SK-N-SH (cell line): Measurements from ENCODE around the gene ELMO3. TPM values are rescaled to one million over a fixed set of nuclear protein-coding genes. Genes with fewer than 3 reads are reported as not detected.
A peak's percentile ranks its signal among the peaks of the same experiment; 100 is the strongest.

Experiments
- CTCF ChIA-PET: fragments of 300-600, 350-600 bp; formaldehyde crosslinking; extraction: SDS; loops from one replicate; lab custom pipeline; 2021; lab: Yijun Ruan, JAX
- POLR2A ChIA-PET: fragments of 350-600 bp; sonication (Branson Sonifier 250); formaldehyde crosslinking; extraction: SDS; loops from one replicate; lab custom pipeline; 2020; ENCODE audit warnings: antibody characterized with exemption, inconsistent platforms; lab: Yijun Ruan, JAX
- DNase-seq: peaks from one replicate; pipeline ENCODE4 v3.0.0; 2012
- H2AFZ ChIP-seq: fragments of 200-600 bp; sonication (generic); 2 replicates; pipeline ENCODE4 v1.8.1; 2016; ENCODE audit warnings: antibody characterized with exemption, mild to moderate bottlenecking, low read depth
- H3F3A ChIP-seq: fragments of 200-600 bp; sonication (generic); replicated peaks from 2 replicates; pipeline ENCODE3; 2016; ENCODE audit warnings: antibody characterized with exemption, mild to moderate bottlenecking; ENCODE audit not compliant: insufficient read depth
- H3K27ac ChIP-seq, 2 experiments: fragments of 200-500 bp in 1 of 2; fragments of 200-600 bp in 1 of 2; sonication (Bioruptor generic) in 1 of 2; sonication (generic), shearing (Covaris generic) in 1 of 2; 2 replicates each; pipeline versions ENCODE4 v1.5.1 to v1.6.1; 2014 to 2016; ENCODE audit warnings: low read depth in 2 of 2, inconsistent platforms in 1 of 2, low read length in 1 of 2, mild to moderate bottlenecking in 1 of 2, mixed read lengths in 1 of 2
- H3K27me3 ChIP-seq: fragments of 200-600 bp; sonication (generic), shearing (Covaris generic); 2 replicates; pipeline ENCODE4 v1.6.1; 2016; ENCODE audit warnings: mixed run types; ENCODE audit not compliant: insufficient read depth
- H3K36me3 ChIP-seq, 2 experiments: fragments of 200-500 bp in 1 of 2; fragments of 200-600 bp in 1 of 2; sonication (Bioruptor generic) in 1 of 2; sonication (generic) in 1 of 2; replicated peaks in 1 of 2; 2 replicates each; pipeline versions ENCODE3 to v1.5.1; 2014 to 2016; ENCODE audit warnings: low read length in 1 of 2, mild to moderate bottlenecking in 1 of 2; ENCODE audit not compliant: insufficient read depth in 2 of 2, control insufficient read depth in 1 of 2
- H3K4me1 ChIP-seq, 2 experiments: fragments of 200-500 bp in 1 of 2; fragments of 200-600 bp in 1 of 2; sonication (Bioruptor generic) in 1 of 2; sonication (generic), shearing (Covaris generic) in 1 of 2; 2 replicates each; pipeline versions ENCODE4 v1.5.1 to v1.6.1; 2014 to 2016; ENCODE audit warnings: low read depth in 1 of 2, low read length in 1 of 2, mixed run types in 1 of 2; ENCODE audit not compliant: insufficient read depth in 2 of 2, control insufficient read depth in 1 of 2
- H3K4me2 ChIP-seq: fragments of 200-600 bp; sonication (generic), shearing (Covaris generic); 2 replicates; pipeline ENCODE4 v1.6.1; 2017; ENCODE audit warnings: mixed run types
- H3K4me3 ChIP-seq, 2 experiments: fragments of 200-500 bp in 1 of 2; fragments of 200-600 bp in 1 of 2; sonication (Bioruptor generic) in 1 of 2; sonication (generic), shearing (Covaris generic) in 1 of 2; 2 replicates each; pipeline versions ENCODE4 v1.5.1 to v1.8.1; 2014 to 2016; ENCODE audit warnings: low read depth in 2 of 2, inconsistent platforms in 1 of 2, low read length in 1 of 2, mild to moderate bottlenecking in 1 of 2, mixed read lengths in 1 of 2, moderate library complexity in 1 of 2
- H3K79me2 ChIP-seq: fragments of 200-600 bp; sonication (generic); 2 replicates; pipeline ENCODE4 v1.8.1; 2017; ENCODE audit warnings: mild to moderate bottlenecking; ENCODE audit not compliant: insufficient read depth
- H3K9ac ChIP-seq: fragments of 200-600 bp; sonication (generic); 2 replicates; pipeline ENCODE4 v1.6.1; 2017; ENCODE audit warnings: mixed run types
- H3K9me2 ChIP-seq: fragments of 200-600 bp; sonication (generic); 2 replicates; pipeline ENCODE4 v1.6.1; 2017; ENCODE audit warnings: mixed run types
- H3K9me3 ChIP-seq: fragments of 200-600 bp; sonication (generic); 2 replicates; pipeline ENCODE4 v1.6.1; 2017; ENCODE audit warnings: mixed run types, mild to moderate bottlenecking, moderate library complexity
- H4K20me1 ChIP-seq: fragments of 200-600 bp; sonication (generic); 2 replicates; pipeline ENCODE4 v1.6.1; 2017; ENCODE audit warnings: mild to moderate bottlenecking, mixed run types; ENCODE audit not compliant: insufficient read depth
- CTCF ChIP-seq: fragments of 200-600 bp; sonication (generic); IDR thresholded peaks from 2 replicates; pipeline ENCODE4 v1.6.1; 2017; ENCODE audit warnings: antibody characterized with exemption, mild to moderate bottlenecking, moderate library complexity
- EZH2phosphoT487 ChIP-seq: fragments of 200-600 bp; sonication (generic); IDR thresholded peaks from 2 replicates; pipeline ENCODE4 v1.6.1; 2017; ENCODE audit warnings: low read depth, mixed run types, mild to moderate bottlenecking, antibody characterized with exemption, moderate library complexity, borderline replicate concordance
- FOXJ3 ChIP-seq: sonication (generic); formaldehyde crosslinking; IDR thresholded peaks from 2 replicates; pipeline ENCODE4 v1.5.1; 2020; ENCODE audit warnings: mild to moderate bottlenecking, missing genetic modification reagents
- GATA2 ChIP-seq: sonication (generic); formaldehyde crosslinking; IDR thresholded peaks from 2 replicates; pipeline ENCODE4 v1.5.0; 2020; ENCODE audit warnings: mild to moderate bottlenecking, missing genetic modification reagents
- MXI1 ChIP-seq: IDR thresholded peaks from 2 replicates; pipeline ENCODE4 v1.6.1; 2012; ENCODE audit warnings: mild to moderate bottlenecking, low read depth, low read length, improper control_type of control experiment
- NFIC ChIP-seq: IDR thresholded peaks from 2 replicates; pipeline ENCODE4 v1.4.0; 2012; ENCODE audit warnings: borderline replicate concordance
- RXRA ChIP-seq: IDR thresholded peaks from 2 replicates; pipeline ENCODE4 v1.4.0; 2012; ENCODE audit warnings: low read depth, mild to moderate bottlenecking, borderline replicate concordance
- SIN3A ChIP-seq: IDR thresholded peaks from 2 replicates; pipeline ENCODE4 v1.6.1; 2012; ENCODE audit warnings: low read depth, mild to moderate bottlenecking, low read length, moderate library complexity, borderline replicate concordance
- TAF1 ChIP-seq: IDR thresholded peaks from 2 replicates; pipeline ENCODE4 v1.6.1; 2012; ENCODE audit warnings: low read depth, mild to moderate bottlenecking, low read length, moderate library complexity, borderline replicate concordance
- WGBS: methylation state at CpG from one replicate; pipeline ENCODE4 v1.1.6; 2017; ENCODE audit warnings: low lambda C conversion rate; 5-methylcytosine and 5-hydroxymethylcytosine counted together
- polyA plus RNA-seq, 3 experiments: library from polyadenylated mRNA; depleted of rRNA; stranded (reverse); fragments of >200 nt; gene quantifications; 2 replicates each; pipeline ENCODE4 v1.2.3, GENCODE V29; 2012
- TF ChIP-seq, protein P1 (sequence below): IDR thresholded peaks from 2 replicates; pipeline ENCODE4 v1.4.0; 2012; ENCODE audit warnings: low read depth, borderline replicate concordance
- TF ChIP-seq, protein P2 (sequence below): IDR thresholded peaks from 2 replicates; pipeline ENCODE4 v1.6.1; 2012; ENCODE audit warnings: mild to moderate bottlenecking, low read depth, low read length, moderate library complexity
- TF ChIP-seq, protein P3 (sequence below): fragments of 150-350 bp; IDR thresholded peaks from 2 replicates; pipeline ENCODE4 v1.6.1; 2016; ENCODE audit warnings: mild to moderate bottlenecking, low read depth, low read length

The ELMO3 gene
- polyA plus RNA-seq, 1 of the 3 experiments (the other 2 are of a cell fraction) = 2.3 TPM

- Histone ChIP-seq H3K9ac (peak overlapping the region; percentile 46; the same call in 1 of the 2 replicates), H3K79me2 (peaks cover 72% of the 10 kb centered on the region), H3K27ac (peak overlapping the region; percentile 61 to 96; a peak in 3 of 4 replicates), H3K9me2 (no peaks in the 10 kb centered on the region), H3K36me3 (peaks cover 12 to 14% of the 10 kb centered on the region in 2 experiments), H3K27me3 (no peaks in the 10 kb centered on the region), H3K4me1 (peaks cover 40 to 59% of the 10 kb centered on the region in 2 experiments), H2AFZ (no peak overlapping the region), H3K9me3 (no peaks in the 10 kb centered on the region), H3K4me3 (peak overlapping the region in 1 of 2 experiments; percentile 17; a peak in 1 of 4 replicates), H3F3A (peaks cover 41% of the 10 kb centered on the region), H3K4me2 (peak overlapping the region; percentile 98), H4K20me1 (no peaks in the 10 kb centered on the region)
- WGBS = 79% methylated on average over 4 of the region's 4 CpGs
- ChIA-PET POLR2A (no interaction called here), CTCF (interaction anchor here (1.2 to 2.1 kb wide), 2 partner anchors 88 to 290 kb away, joined by 4 to 5 read pairs; no protein-coding TSS in a partner anchor)
- TF ChIP-seq RXRA = no peak
- no peak for TF ChIP-seq MXI1
- TF ChIP-seq, protein P1, sequence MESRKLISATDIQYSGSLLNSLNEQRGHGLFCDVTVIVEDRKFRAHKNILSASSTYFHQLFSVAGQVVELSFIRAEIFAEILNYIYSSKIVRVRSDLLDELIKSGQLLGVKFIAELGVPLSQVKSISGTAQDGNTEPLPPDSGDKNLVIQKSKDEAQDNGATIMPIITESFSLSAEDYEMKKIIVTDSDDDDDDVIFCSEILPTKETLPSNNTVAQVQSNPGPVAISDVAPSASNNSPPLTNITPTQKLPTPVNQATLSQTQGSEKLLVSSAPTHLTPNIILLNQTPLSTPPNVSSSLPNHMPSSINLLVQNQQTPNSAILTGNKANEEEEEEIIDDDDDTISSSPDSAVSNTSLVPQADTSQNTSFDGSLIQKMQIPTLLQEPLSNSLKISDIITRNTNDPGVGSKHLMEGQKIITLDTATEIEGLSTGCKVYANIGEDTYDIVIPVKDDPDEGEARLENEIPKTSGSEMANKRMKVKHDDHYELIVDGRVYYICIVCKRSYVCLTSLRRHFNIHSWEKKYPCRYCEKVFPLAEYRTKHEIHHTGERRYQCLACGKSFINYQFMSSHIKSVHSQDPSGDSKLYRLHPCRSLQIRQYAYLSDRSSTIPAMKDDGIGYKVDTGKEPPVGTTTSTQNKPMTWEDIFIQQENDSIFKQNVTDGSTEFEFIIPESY = no peak
- TF ChIP-seq GATA2 (CRISPR knock-in tag) = no peak
- TF ChIP-seq EZH2phosphoT487 = no peak
- TF ChIP-seq, protein P2, sequence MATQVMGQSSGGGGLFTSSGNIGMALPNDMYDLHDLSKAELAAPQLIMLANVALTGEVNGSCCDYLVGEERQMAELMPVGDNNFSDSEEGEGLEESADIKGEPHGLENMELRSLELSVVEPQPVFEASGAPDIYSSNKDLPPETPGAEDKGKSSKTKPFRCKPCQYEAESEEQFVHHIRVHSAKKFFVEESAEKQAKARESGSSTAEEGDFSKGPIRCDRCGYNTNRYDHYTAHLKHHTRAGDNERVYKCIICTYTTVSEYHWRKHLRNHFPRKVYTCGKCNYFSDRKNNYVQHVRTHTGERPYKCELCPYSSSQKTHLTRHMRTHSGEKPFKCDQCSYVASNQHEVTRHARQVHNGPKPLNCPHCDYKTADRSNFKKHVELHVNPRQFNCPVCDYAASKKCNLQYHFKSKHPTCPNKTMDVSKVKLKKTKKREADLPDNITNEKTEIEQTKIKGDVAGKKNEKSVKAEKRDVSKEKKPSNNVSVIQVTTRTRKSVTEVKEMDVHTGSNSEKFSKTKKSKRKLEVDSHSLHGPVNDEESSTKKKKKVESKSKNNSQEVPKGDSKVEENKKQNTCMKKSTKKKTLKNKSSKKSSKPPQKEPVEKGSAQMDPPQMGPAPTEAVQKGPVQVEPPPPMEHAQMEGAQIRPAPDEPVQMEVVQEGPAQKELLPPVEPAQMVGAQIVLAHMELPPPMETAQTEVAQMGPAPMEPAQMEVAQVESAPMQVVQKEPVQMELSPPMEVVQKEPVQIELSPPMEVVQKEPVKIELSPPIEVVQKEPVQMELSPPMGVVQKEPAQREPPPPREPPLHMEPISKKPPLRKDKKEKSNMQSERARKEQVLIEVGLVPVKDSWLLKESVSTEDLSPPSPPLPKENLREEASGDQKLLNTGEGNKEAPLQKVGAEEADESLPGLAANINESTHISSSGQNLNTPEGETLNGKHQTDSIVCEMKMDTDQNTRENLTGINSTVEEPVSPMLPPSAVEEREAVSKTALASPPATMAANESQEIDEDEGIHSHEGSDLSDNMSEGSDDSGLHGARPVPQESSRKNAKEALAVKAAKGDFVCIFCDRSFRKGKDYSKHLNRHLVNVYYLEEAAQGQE = no peak
- no peak for TF ChIP-seq FOXJ3 (CRISPR knock-in tag)
- no peak for DNase-seq
Observed at GRCh38 chr16:67243481-67243880, 44.5 kb downstream of the ELMO3 start.

- WGBS = 14% methylated on average over 4 of the region's 5 CpGs
- H3K27me3 ChIP-seq = no peaks in the 10 kb centered on the region
- H2AFZ ChIP-seq = no peak overlapping the region
- peaks cover 46 to 66% of the 10 kb centered on the region in 2 experiments for H3K4me1 ChIP-seq
- peaks cover 1 to 7% of the 10 kb centered on the region in 2 experiments for H3K36me3 ChIP-seq
- peaks cover 61% of the 10 kb centered on the region for H3K79me2 ChIP-seq
- H3K4me2 ChIP-seq = peak overlapping the region; percentile 98
- no peaks in the 10 kb centered on the region for H3K9me3 ChIP-seq
- peak overlapping the region; percentile 88; the same call in 1 of the 2 replicates for H3K9ac ChIP-seq
- peak overlapping the region in 1 of 2 experiments; percentile 92; a peak in 2 of 4 replicates for H3K4me3 ChIP-seq
- peak overlapping the region; percentile 61 to 96 for H3K27ac ChIP-seq
- no peaks in the 10 kb centered on the region for H3K9me2 ChIP-seq
- ChIA-PET CTCF (interaction anchor here (1.1 to 2.1 kb wide), 3 partner anchors 90 to 291 kb away, joined by 3 to 5 read pairs (median 4); no protein-coding TSS in a partner anchor), POLR2A (no interaction called here)
- H3F3A ChIP-seq = peaks cover 42% of the 10 kb centered on the region
- DNase-seq = no peak
- no peaks in the 10 kb centered on the region for H4K20me1 ChIP-seq
- no peak; the same call in 1 of the 2 replicates for TF ChIP-seq TAF1
- no peak for TF ChIP-seq SIN3A
- TF ChIP-seq, protein P1 = no peak
- no peak for TF ChIP-seq NFIC
- TF ChIP-seq, protein P3, sequence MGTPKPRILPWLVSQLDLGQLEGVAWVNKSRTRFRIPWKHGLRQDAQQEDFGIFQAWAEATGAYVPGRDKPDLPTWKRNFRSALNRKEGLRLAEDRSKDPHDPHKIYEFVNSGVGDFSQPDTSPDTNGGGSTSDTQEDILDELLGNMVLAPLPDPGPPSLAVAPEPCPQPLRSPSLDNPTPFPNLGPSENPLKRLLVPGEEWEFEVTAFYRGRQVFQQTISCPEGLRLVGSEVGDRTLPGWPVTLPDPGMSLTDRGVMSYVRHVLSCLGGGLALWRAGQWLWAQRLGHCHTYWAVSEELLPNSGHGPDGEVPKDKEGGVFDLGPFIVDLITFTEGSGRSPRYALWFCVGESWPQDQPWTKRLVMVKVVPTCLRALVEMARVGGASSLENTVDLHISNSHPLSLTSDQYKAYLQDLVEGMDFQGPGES = no peak
- no peak for TF ChIP-seq CTCF
Observed at GRCh38 chr16:67244387-67245185, 45.7 kb downstream of the ELMO3 start.
